ENCODE results near the gene ATP12A. TPM values are rescaled to one million over a fixed set of nuclear protein-coding genes. Genes with fewer than 3 reads are reported as not detected.

ATP12A gene
- total RNA-seq, 4 donors from 2014 or later, result not detected

Small RNAs within 50 kb of the gene (small RNA-seq; reads per million reads assigned to genes)
- not detected for gene RNY1P7

Other genes starting within 250 kb of the ATP12A start
- gene PARP4, start 167.6 kb upstream of the ATP12A start, total RNA-seq, result 100 to 1,000 TPM in 1 of 4 donors, 10 to 100 TPM in 3; 53.7 to 101 (median 70.5) TPM
- under 1 TPM in 1 of 4 donors, not detected in 3; 0.75 TPM for gene RNF17, start 83.8 kb downstream of the ATP12A start, total RNA-seq

Measured in subcutaneous adipose tissue (tissue), 4 donors.